ENCODE measurements around the gene ISCU. TPM values are rescaled to one million over a fixed set of nuclear protein-coding genes. Genes with fewer than 3 reads are reported as not detected.
A peak's percentile ranks its signal among the peaks of the same experiment; 100 is the strongest.

Gene ISCU
- total RNA-seq, 1 donor from 2014 or later, result 78.9 TPM

DNA sequence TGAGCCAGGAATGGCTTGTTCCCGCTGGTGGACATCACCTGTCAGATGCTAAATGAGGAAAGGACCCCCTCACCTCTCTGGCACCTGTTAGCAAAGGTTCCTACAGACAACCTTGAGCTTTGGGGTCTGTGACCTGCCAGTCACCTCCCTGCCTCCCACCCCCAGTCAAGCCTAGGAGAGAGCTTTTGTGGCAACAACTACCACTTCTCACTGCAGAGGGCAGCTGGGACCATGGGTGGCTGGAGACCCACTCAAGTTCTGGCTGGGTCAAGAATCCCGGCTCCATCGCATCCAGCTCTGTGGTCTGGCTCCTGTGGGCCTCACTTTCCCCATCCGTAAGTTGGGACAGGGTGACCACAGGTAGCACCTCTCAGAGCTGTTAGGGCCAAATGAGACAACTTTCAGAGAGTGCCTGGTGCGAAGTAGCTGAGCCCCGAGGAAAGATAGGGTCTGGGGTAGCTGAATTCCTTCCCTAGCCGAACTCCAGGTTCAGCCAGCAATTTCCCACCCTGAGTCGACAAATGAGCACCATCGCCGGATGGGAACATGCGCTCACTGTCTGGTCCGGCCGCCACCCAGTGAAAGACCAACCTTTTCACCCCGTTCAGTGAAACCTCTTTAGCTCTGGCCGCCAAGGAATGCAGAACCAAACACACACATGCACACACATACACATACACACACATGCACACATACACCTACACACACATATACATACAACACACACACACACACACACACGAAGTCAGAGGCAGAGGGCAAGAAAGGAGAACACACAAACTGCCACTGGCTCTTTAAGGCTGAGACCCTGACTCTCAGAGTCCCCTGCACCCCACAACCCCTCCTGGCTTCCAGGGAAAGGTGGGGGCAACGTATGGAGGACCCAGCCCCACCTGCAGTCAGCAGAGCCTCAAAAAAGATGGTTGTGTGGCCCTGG, 33.6 kb downstream of the ISCU start:
- H3K27me3 Mint-ChIP-seq (ENCODE audit: insufficient read depth, low read depth), result peaks cover 18% of the 10 kb centered on the region
- Histone ChIP-seq H3K9me3 (ENCODE audit: low read depth) (no peaks in the 10 kb centered on the region), H3F3A (ENCODE audit: low read depth) (peaks cover 12% of the 10 kb centered on the region), H3K27me3 (no peaks in the 10 kb centered on the region), H3K36me3 (no peaks in the 10 kb centered on the region), H3K4me2 (no peak overlapping the region), H3K9ac (no peak overlapping the region), H3K4me3 (no peak overlapping the region), H3K4me1 (peaks cover 13% of the 10 kb centered on the region), H3K79me2 (ENCODE audit: low read depth) (no peaks in the 10 kb centered on the region), H2AFZ (replicated peaks) (no peak overlapping the region), H3K27ac (no peak overlapping the region), H4K20me1 (ENCODE audit: low read depth) (no peaks in the 10 kb centered on the region)
- H3K4me1 Mint-ChIP-seq, result peaks cover 12% of the 10 kb centered on the region
- no peak for DNase-seq (ENCODE audit: low spot score)
- H3K27ac Mint-ChIP-seq, result no peak overlapping the region
- H3K36me3 Mint-ChIP-seq, result no peaks in the 10 kb centered on the region
- no peak for TF ChIP-seq EZH2phosphoT487 (IDR thresholded peaks at IDR 0.05)
- TF ChIP-seq EZH2 (IDR thresholded peaks at IDR 0.05), result no peak
- TF ChIP-seq, protein P1, sequence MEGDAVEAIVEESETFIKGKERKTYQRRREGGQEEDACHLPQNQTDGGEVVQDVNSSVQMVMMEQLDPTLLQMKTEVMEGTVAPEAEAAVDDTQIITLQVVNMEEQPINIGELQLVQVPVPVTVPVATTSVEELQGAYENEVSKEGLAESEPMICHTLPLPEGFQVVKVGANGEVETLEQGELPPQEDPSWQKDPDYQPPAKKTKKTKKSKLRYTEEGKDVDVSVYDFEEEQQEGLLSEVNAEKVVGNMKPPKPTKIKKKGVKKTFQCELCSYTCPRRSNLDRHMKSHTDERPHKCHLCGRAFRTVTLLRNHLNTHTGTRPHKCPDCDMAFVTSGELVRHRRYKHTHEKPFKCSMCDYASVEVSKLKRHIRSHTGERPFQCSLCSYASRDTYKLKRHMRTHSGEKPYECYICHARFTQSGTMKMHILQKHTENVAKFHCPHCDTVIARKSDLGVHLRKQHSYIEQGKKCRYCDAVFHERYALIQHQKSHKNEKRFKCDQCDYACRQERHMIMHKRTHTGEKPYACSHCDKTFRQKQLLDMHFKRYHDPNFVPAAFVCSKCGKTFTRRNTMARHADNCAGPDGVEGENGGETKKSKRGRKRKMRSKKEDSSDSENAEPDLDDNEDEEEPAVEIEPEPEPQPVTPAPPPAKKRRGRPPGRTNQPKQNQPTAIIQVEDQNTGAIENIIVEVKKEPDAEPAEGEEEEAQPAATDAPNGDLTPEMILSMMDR (IDR thresholded peaks at IDR 0.05), result no peak
- H3K9me3 Mint-ChIP-seq, result no peaks in the 10 kb centered on the region
- H3K4me3 Mint-ChIP-seq, result no peak overlapping the region

DNA sequence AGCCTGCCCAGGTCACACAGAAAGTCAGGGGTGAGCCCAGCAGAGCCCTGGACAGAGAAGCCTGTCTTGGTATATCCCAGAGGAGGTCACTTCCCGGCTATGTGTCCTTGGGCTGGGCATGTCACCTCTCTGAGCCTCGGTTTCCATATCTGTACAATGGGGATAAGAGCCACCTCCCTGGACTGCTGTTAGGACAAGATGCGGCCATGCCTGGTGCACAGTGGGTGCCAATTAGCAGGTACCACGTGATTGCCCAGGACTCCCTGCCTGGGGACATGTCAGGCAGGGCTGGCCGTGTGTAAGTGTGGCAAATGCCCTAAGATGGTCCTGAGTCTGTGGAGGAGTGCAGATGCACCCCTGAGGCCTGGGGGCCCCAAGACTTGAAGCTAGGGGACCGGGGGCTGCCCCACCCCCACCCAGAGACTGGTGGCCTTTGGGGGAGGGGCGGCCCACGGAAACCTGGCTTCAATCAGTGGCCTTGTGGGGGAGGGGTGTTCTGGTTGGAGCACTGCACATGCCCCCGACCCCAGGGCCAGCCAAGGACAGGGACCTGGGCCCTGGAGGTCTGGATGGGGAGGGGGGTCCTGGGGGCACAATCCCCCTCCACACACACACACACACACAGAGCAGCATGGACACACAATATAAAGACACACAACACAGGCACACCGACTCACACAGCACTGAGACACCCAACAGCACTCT, 34.6 kb downstream of the ISCU start:
- H3K9ac ChIP-seq, result no peak overlapping the region
- no peaks in the 10 kb centered on the region for H3K9me3 Mint-ChIP-seq
- no peaks in the 10 kb centered on the region for H3K9me3 ChIP-seq (ENCODE audit: low read depth)
- H3F3A ChIP-seq (ENCODE audit: low read depth), result peaks cover 12% of the 10 kb centered on the region
- peak overlapping the region; percentile 63 for H3K4me3 Mint-ChIP-seq
- no peaks in the 10 kb centered on the region for H3K27me3 ChIP-seq
- H3K27ac Mint-ChIP-seq, result peak overlapping the region; percentile 85
- peaks cover 20% of the 10 kb centered on the region for H3K27me3 Mint-ChIP-seq (ENCODE audit: insufficient read depth, low read depth)
- no peak overlapping the region for H3K27ac ChIP-seq
- H3K4me2 ChIP-seq, result no peak overlapping the region
- peaks cover 13% of the 10 kb centered on the region for H3K4me1 ChIP-seq
- H2AFZ ChIP-seq (replicated peaks), result no peak overlapping the region
- DNase-seq (ENCODE audit: low spot score), result no peak
- TF ChIP-seq, protein P1 (IDR thresholded peaks at IDR 0.05), result no peak
- TF ChIP-seq EZH2phosphoT487 (IDR thresholded peaks at IDR 0.05) (no peak), EZH2 (IDR thresholded peaks at IDR 0.05) (no peak)
- H3K36me3 Mint-ChIP-seq, result no peaks in the 10 kb centered on the region
- no peaks in the 10 kb centered on the region for H3K36me3 ChIP-seq
- peaks cover 12% of the 10 kb centered on the region for H3K4me1 Mint-ChIP-seq
- no peaks in the 10 kb centered on the region for H4K20me1 ChIP-seq (ENCODE audit: low read depth)
- H3K79me2 ChIP-seq (ENCODE audit: low read depth), result no peaks in the 10 kb centered on the region
- no peak overlapping the region for H3K4me3 ChIP-seq

- H3F3A ChIP-seq (ENCODE audit: low read depth), result peaks cover 11% of the 10 kb centered on the region
- TF ChIP-seq EZH2phosphoT487 (IDR thresholded peaks at IDR 0.05), result no peak
- TF ChIP-seq, protein P1 (IDR thresholded peaks at IDR 0.05), result no peak
- TF ChIP-seq EZH2 (IDR thresholded peaks at IDR 0.05), result no peak
- Mint-ChIP-seq H3K9me3 (no peaks in the 10 kb centered on the region), H3K27me3 (ENCODE audit: insufficient read depth, low read depth) (peaks cover 19% of the 10 kb centered on the region), H3K27ac (peak within 1 kb of the TSS; percentile 85), H3K4me1 (peaks cover 12% of the 10 kb centered on the region), H3K4me3 (peak within 1 kb of the TSS; percentile 63), H3K36me3 (no peaks in the 10 kb centered on the region)
- peak within 1 kb of the TSS; percentile 18 for H3K4me2 ChIP-seq
- DNase-seq (ENCODE audit: low spot score), result peak; percentile 52
- H4K20me1 ChIP-seq (ENCODE audit: low read depth), result no peaks in the 10 kb centered on the region
- no peaks in the 10 kb centered on the region for H3K27me3 ChIP-seq
- H3K9ac ChIP-seq, result no peak within 1 kb of the TSS
- no peaks in the 10 kb centered on the region for H3K36me3 ChIP-seq
- no peaks in the 10 kb centered on the region for H3K79me2 ChIP-seq (ENCODE audit: low read depth)
- no peak within 1 kb of the TSS for H3K4me3 ChIP-seq
- peak within 1 kb of the TSS; percentile 34 for H2AFZ ChIP-seq (replicated peaks)
- peaks cover 13% of the 10 kb centered on the region for H3K4me1 ChIP-seq
- H3K27ac ChIP-seq, result no peak within 1 kb of the TSS
- H3K9me3 ChIP-seq (ENCODE audit: low read depth), result no peaks in the 10 kb centered on the region
These were observed 35.4 kb downstream of the ISCU start, which contains the start of gene TMEM119 for GRCh38 chr12:108597559-108598471. TMEM119 (minus strand) TSS chr12:108598084; CDS start chr12:108592383, 5,701 bp downstream.

All from neural progenitor cell (in vitro differentiated cells).